PFSK-1 (cell line): ENCODE results near the gene RAD51.

ENCODE experiments used
- FOXP2 ChIP-seq: optimal IDR thresholded peaks from 2 replicates; pipeline ENCODE3; 2011; ENCODE audit warnings: borderline replicate concordance, control low read depth, inconsistent platforms; ENCODE audit not compliant: insufficient read depth; ENCODE audit errors: extremely low read length, extremely low read depth
- POLR2AphosphoS5 ChIP-seq: IDR thresholded peaks from 2 replicates; pipeline ENCODE4 v1.6.1; 2012; ENCODE audit warnings: low read depth, mild to moderate bottlenecking, control low read depth, low read length, moderate library complexity
- SIN3A ChIP-seq: IDR thresholded peaks from 2 replicates; pipeline ENCODE4 v1.6.1; 2012; ENCODE audit warnings: mild to moderate bottlenecking, low read length, moderate library complexity, borderline replicate concordance; ENCODE audit not compliant: insufficient read depth
- TAF1 ChIP-seq: IDR thresholded peaks from 2 replicates; pipeline ENCODE4 v1.6.1; 2012; ENCODE audit warnings: low read length, control low read depth, borderline replicate concordance; ENCODE audit not compliant: insufficient read depth
- TF ChIP-seq, protein P1 (sequence below), 2 experiments: IDR thresholded peaks; 2 replicates each; pipeline versions ENCODE4 v1.6.1 to v1.8.0; 2011 to 2012; ENCODE audit warnings: low read depth in 2 of 2, low read length in 2 of 2, control low read depth in 1 of 2, inconsistent platforms in 1 of 2, mild to moderate bottlenecking in 1 of 2, moderate library complexity in 1 of 2; ENCODE audit not compliant: insufficient read depth in 1 of 2

DNA sequence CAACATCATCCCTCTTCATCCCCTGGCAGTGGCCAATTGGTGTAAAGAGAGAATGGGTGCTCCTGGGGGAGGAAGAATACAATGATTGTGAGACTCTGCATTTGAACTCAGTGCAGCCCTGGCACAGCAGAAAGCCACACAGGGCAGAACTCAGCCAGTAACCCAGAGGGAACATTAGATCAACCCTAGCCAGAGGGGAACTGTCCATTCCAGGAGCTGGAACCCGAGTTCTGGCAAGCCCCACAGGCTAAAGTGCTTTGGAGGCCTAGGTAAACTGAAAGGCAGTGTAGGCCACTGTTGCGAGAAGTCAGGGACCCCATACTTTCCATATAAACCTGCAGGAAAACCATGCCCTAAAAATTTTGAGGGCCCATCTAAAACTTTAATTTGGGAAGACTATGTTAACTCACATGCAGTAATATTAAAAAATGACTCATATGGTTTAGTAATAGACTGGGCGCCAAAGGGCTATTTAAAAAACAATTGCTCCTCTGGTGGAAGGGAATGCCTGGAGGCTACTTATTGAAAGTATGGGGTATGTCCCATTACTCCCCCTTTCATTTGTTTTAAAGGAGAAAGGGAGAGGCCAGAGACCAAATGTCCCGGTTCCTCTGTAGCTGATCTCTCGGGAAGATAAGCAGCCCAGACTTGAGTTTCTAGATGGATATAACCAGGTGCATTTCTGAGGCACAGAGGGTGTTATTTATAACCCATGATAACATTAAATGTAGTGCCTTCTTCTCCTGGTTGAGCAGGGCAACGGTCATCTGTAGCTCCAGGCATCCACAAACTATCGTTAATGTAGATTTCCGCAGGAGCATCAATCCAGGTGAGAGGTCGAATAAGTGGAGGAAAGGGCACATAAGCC lies 5.8 kb upstream of the RAD51 start:
- TF ChIP-seq POLR2AphosphoS5 (no peak), SIN3A (no peak), FOXP2 (no peak), TAF1 (no peak)
- TF ChIP-seq, protein P1, sequence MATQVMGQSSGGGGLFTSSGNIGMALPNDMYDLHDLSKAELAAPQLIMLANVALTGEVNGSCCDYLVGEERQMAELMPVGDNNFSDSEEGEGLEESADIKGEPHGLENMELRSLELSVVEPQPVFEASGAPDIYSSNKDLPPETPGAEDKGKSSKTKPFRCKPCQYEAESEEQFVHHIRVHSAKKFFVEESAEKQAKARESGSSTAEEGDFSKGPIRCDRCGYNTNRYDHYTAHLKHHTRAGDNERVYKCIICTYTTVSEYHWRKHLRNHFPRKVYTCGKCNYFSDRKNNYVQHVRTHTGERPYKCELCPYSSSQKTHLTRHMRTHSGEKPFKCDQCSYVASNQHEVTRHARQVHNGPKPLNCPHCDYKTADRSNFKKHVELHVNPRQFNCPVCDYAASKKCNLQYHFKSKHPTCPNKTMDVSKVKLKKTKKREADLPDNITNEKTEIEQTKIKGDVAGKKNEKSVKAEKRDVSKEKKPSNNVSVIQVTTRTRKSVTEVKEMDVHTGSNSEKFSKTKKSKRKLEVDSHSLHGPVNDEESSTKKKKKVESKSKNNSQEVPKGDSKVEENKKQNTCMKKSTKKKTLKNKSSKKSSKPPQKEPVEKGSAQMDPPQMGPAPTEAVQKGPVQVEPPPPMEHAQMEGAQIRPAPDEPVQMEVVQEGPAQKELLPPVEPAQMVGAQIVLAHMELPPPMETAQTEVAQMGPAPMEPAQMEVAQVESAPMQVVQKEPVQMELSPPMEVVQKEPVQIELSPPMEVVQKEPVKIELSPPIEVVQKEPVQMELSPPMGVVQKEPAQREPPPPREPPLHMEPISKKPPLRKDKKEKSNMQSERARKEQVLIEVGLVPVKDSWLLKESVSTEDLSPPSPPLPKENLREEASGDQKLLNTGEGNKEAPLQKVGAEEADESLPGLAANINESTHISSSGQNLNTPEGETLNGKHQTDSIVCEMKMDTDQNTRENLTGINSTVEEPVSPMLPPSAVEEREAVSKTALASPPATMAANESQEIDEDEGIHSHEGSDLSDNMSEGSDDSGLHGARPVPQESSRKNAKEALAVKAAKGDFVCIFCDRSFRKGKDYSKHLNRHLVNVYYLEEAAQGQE (IDR thresholded peaks at IDR 0.05; ENCODE audit: insufficient read depth in 1 of 2, low read depth in 2 of 2, low read length in 2 of 2): no peak
